ENCODE measurements around the gene GUCA2A.

DNA sequence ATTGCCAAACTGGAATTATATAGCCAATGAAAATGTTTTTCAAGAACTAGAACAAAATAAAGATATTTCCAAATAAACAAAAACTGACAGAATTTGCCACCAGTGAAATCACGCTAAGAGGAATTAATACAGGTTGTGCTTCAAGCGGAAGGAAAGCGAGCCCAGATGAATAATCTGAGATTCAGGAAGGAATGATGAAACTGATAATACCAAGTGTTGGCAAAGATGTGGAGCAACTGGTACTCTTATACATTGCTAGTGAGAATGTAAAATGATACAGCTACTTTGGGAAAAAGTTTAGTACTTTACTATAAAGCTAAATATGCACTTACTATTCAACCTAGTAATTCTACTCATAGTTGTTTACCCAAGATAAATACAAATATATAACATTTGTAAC, 42.1 kb downstream of the GUCA2A start:
- TF ChIP-seq, protein P1, sequence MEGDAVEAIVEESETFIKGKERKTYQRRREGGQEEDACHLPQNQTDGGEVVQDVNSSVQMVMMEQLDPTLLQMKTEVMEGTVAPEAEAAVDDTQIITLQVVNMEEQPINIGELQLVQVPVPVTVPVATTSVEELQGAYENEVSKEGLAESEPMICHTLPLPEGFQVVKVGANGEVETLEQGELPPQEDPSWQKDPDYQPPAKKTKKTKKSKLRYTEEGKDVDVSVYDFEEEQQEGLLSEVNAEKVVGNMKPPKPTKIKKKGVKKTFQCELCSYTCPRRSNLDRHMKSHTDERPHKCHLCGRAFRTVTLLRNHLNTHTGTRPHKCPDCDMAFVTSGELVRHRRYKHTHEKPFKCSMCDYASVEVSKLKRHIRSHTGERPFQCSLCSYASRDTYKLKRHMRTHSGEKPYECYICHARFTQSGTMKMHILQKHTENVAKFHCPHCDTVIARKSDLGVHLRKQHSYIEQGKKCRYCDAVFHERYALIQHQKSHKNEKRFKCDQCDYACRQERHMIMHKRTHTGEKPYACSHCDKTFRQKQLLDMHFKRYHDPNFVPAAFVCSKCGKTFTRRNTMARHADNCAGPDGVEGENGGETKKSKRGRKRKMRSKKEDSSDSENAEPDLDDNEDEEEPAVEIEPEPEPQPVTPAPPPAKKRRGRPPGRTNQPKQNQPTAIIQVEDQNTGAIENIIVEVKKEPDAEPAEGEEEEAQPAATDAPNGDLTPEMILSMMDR (IDR thresholded peaks at IDR 0.05) = no peak
- TF ChIP-seq POLR2A (IDR thresholded peaks at IDR 0.05) (no peak), POLR2AphosphoS5 (IDR thresholded peaks at IDR 0.05) (no peak), EP300 (IDR thresholded peaks at IDR 0.05; ENCODE audit: low read depth) (no peak)

Measured in transverse colon (tissue), 4 donors.